ENCODE measurements around the gene PALMD. TPM values are rescaled to one million over a fixed set of nuclear protein-coding genes. Genes with fewer than 3 reads are reported as not detected.

PALMD gene
- total and polyA plus RNA-seq, 8 donors = 1.2 to 16.2 (median 3.9) TPM

DNA sequence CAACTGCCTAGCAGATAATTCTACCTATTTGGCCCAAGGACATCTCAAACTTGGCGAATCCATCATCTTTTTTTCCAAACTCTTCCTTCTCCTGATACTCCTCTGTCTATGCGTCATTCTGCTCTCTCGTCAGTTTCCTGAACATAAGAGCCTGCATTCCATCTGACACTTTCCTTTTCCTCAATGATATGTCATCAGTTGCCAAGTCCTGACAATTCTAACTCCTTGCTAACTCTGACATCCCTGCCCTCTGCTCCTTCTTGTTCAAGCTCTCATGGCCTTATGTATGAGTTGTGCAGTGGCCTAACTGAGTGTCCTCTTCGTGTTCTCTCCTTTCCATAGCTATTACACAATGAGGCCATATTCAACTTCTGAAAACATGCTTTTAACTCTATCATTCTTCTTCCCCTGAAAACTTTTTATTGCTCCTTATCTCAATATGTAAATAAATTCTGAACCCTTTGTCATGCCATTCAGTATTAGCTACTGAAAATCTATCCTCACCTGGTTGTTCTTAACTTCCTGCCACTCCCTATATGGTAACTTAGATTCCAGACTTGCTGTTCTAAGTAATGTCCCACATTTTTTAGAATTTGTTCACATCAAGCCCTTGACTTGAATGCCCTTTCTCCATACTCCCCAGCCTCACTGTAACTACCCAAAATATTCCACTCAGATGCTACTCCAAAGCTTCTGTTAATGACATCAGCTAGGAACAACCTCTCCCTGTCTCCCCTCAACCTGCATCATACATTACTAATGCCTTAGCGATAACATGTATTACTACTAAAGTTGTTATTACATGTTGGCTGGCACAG is 11.5 kb downstream of the PALMD start:
- TF ChIP-seq POLR2AphosphoS5 (IDR thresholded peaks at IDR 0.05) (no peak), EP300 (IDR thresholded peaks at IDR 0.05) (no peak), POLR2A (IDR thresholded peaks at IDR 0.05) (no peak)
- TF ChIP-seq, protein P1, sequence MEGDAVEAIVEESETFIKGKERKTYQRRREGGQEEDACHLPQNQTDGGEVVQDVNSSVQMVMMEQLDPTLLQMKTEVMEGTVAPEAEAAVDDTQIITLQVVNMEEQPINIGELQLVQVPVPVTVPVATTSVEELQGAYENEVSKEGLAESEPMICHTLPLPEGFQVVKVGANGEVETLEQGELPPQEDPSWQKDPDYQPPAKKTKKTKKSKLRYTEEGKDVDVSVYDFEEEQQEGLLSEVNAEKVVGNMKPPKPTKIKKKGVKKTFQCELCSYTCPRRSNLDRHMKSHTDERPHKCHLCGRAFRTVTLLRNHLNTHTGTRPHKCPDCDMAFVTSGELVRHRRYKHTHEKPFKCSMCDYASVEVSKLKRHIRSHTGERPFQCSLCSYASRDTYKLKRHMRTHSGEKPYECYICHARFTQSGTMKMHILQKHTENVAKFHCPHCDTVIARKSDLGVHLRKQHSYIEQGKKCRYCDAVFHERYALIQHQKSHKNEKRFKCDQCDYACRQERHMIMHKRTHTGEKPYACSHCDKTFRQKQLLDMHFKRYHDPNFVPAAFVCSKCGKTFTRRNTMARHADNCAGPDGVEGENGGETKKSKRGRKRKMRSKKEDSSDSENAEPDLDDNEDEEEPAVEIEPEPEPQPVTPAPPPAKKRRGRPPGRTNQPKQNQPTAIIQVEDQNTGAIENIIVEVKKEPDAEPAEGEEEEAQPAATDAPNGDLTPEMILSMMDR (IDR thresholded peaks at IDR 0.05) = no peak
- 70 to 85% (median 78%) methylated on average over 5 of the region's 5 CpGs for WGBS, 5 donors
- intact Hi-C loops (cut with DNase I; ENCODE audit: low total_unique reads) = no loop called here
- peak in 1 of 2 donors; percentile 19 for DNase-seq
- Histone ChIP-seq H3K9me3 (no peaks in the 10 kb centered on the region), H3K4me3 (no peak overlapping the region), H3K36me3 (no peaks in the 10 kb centered on the region), H3K4me1 (peaks cover 0 to 10% (median under 1%) of the 10 kb centered on the region in 4 donors), H3K27ac (peak overlapping the region in 1 of 5 donors; percentile 38), H3K27me3 (no peaks in the 10 kb centered on the region)

DNA sequence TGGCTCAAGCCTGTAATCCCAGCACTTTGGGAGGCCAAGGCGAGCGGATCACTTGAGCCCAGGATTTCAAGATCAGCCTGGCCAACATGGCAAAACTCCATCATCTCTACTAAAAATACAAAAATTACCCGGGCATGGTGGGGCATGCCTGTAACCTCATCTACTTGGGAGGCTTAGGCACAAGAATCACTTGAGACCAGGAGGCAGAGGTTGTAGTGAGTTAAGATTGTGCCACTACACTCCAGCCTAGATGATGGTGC is 12.0 kb downstream of the PALMD start:
- Histone ChIP-seq H3K4me3 (no peak overlapping the region), H3K27ac (peak overlapping the region in 1 of 5 donors; percentile 38)
- TF ChIP-seq, protein P1 (IDR thresholded peaks at IDR 0.05) = no peak
- TF ChIP-seq POLR2AphosphoS5 (IDR thresholded peaks at IDR 0.05) (no peak), POLR2A (IDR thresholded peaks at IDR 0.05) (no peak), EP300 (IDR thresholded peaks at IDR 0.05) (no peak)

DNA sequence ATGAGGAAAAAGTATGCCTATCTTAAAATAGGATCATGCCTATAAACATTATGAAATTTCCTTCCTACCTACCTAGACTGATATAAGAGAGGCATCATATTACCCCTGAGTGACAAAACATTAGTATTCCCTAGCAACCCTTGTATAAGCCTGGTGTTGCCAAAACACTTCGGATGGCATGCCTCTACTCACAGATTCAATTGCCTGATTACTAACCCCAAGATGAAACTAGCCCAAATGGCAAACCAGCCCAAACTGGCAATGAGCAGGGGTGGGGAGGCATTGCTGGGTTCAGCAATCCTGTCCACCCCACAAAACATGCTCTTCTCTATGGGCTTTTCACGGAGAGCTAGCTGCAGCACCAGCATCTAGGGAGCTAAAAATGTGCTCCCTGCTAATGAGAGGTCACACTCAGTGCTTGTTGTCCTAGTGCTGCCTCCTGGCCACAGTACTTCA is 13.9 kb downstream of the PALMD start:
- no peaks in the 10 kb centered on the region for H3K36me3 ChIP-seq
- WGBS, 5 donors = 43 to 72% (median 67%) methylated on average over 2 of the region's 2 CpGs
- no peak for DNase-seq
- H3K9me3 ChIP-seq = no peaks in the 10 kb centered on the region
- H3K4me1 ChIP-seq = peaks cover 0 to 11% (median 5%) of the 10 kb centered on the region in 4 donors
- H3K27me3 ChIP-seq = no peaks in the 10 kb centered on the region
- TF ChIP-seq POLR2AphosphoS5 (IDR thresholded peaks at IDR 0.05) (no peak), POLR2A (IDR thresholded peaks at IDR 0.05) (no peak), EP300 (IDR thresholded peaks at IDR 0.05) (no peak)
- TF ChIP-seq, protein P1 (IDR thresholded peaks at IDR 0.05) = no peak
- H3K27ac ChIP-seq = no peak overlapping the region
- no peak overlapping the region for H3K4me3 ChIP-seq
- intact Hi-C loops (cut with DNase I; ENCODE audit: low total_unique reads) = no loop called here

More for the DNA sequence above, 12.0 kb downstream of the PALMD start:
- Histone ChIP-seq H3K4me1 (peaks cover 0 to 10% (median 4%) of the 10 kb centered on the region in 4 donors), H3K36me3 (no peaks in the 10 kb centered on the region), H3K27me3 (no peaks in the 10 kb centered on the region), H3K9me3 (no peaks in the 10 kb centered on the region)
- no peak for DNase-seq
- intact Hi-C loops (cut with DNase I; ENCODE audit: low total_unique reads) = no loop called here
- 92 to 100% (median 97%) methylated on average over 3 of the region's 3 CpGs for WGBS, 5 donors

DNA sequence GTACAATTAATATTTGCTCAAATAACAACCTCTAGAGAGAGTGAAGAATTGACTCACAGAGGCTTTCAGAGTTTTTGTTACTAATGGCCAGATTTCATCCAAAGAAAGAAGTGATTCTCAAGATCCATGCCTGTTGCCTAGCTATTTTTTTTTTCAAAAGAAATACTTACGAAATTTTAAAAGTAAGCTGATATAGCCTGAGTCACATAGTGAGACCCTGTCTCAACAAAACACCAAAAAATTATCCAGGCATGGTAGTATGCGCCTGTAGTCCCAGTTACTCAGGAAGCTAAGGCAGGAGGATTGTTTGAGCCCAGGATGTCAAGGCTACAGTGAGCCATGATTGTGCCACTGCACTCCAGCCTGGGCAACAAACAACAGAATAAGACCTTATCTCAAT is 14.6 kb downstream of the PALMD start:
- no peak overlapping the region for H3K27ac ChIP-seq
- 87 to 95% (median 92%) methylated on average over 2 of the region's 2 CpGs for WGBS, 5 donors

More for the DNA sequence above, 14.6 kb downstream of the PALMD start:
- TF ChIP-seq EP300 (IDR thresholded peaks at IDR 0.05) (no peak), POLR2AphosphoS5 (IDR thresholded peaks at IDR 0.05) (no peak), POLR2A (IDR thresholded peaks at IDR 0.05) (no peak)
- TF ChIP-seq, protein P1 (IDR thresholded peaks at IDR 0.05) = no peak
- H3K4me3 ChIP-seq = no peak overlapping the region
- no peaks in the 10 kb centered on the region for H3K27me3 ChIP-seq
- peaks cover 0 to 11% (median 5%) of the 10 kb centered on the region in 4 donors for H3K4me1 ChIP-seq
- intact Hi-C loops (cut with DNase I; ENCODE audit: low total_unique reads) = no loop called here
- DNase-seq = no peak
- no peaks in the 10 kb centered on the region for H3K9me3 ChIP-seq
- no peaks in the 10 kb centered on the region for H3K36me3 ChIP-seq
